Inflammatory macrophage (primary cell): ENCODE data around the gene TDRD7.
A peak's percentile ranks its signal among the peaks of the same experiment; 100 is the strongest.

ENCODE experiments used
- DNase-seq, 2 donors: peaks; one replicate each; pipeline ENCODE4 v3.0.0-alpha.2; 2020 to 2022

The TDRD7 gene

GRCh38 chr9:97508852-97509251, 97.0 kb downstream of the TDRD7 start:
- no peak for DNase-seq

- no peak for DNase-seq
Observed at GRCh38 chr9:97510797-97511654, 99.1 kb downstream of the TDRD7 start.

GRCh38 chr9:97511655-97512427, 99.9 kb downstream of the TDRD7 start:
- no peak for DNase-seq

DNA sequence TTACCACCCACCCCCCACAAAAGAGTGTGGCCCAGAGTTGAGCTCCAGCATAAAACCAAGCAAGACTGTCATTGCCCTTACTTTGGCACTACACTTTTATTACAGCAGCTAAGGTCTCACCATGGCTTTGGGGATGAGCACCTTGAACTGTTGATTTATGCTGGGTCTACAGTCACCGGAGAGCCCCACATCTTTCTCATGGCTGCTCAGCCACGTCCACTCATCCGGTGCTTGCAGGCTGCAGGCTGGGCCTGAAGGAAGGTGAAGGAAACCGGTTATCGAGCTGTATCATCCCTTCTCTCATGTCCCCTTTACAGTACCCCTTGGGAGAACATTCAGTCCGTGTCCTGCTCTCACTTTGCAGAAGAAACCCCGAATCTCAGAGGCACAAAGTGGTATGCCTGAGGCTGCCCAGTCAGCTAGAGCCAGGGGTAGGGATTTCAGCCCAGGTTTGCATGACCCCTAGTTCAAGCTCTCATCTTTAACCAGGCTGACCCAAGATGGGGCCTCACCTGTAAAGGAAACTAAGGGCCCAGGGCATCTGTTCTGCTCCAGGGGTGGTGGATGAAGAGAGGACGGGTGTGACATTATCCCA, 101.2 kb downstream of the TDRD7 start:
- DNase-seq: no peak

- DNase-seq: no peak
Observed at GRCh38 chr9:97514531-97514930, 102.6 kb downstream of the TDRD7 start.

DNA sequence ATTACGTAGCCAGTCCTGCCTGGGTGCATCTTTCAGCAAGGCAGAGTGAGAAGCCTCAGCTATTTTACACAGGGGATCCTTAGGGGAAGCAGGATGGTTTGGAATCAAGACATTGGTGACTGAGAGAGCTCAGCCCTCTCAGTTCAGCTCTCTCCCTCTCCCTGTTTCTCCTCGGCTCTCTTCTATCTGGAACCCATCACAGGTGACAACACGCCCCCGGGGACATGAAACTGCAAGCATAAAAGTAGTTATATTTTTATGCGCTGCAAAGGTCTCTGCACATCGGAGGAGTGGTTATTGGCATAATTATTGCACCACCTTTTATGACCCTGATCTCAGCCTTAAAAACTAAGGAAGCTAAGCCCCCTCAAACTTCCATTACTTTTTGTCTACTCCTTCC, 103.8 kb downstream of the TDRD7 start:
- DNase-seq: no peak

DNA sequence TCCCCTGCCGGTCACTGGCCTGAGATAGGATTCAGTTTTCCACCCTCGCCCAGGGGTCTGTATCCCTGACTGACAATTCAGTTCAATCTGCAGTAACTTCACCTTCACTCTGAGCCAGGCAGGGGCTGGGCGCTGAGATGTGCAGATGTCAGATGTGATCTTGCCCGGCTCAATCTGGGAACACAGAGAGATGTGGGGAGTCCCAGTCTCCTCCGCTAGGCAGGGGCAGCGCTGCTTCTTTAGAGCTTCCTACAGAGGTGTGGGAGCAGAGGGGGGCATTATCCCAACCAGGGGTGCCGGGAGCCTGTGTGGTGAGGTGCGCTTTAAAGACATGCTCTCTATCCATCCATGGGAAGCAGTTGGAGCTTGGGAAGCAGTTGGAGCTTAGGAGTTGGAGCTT, 104.2 kb downstream of the TDRD7 start:
- DNase-seq: no peak

DNA sequence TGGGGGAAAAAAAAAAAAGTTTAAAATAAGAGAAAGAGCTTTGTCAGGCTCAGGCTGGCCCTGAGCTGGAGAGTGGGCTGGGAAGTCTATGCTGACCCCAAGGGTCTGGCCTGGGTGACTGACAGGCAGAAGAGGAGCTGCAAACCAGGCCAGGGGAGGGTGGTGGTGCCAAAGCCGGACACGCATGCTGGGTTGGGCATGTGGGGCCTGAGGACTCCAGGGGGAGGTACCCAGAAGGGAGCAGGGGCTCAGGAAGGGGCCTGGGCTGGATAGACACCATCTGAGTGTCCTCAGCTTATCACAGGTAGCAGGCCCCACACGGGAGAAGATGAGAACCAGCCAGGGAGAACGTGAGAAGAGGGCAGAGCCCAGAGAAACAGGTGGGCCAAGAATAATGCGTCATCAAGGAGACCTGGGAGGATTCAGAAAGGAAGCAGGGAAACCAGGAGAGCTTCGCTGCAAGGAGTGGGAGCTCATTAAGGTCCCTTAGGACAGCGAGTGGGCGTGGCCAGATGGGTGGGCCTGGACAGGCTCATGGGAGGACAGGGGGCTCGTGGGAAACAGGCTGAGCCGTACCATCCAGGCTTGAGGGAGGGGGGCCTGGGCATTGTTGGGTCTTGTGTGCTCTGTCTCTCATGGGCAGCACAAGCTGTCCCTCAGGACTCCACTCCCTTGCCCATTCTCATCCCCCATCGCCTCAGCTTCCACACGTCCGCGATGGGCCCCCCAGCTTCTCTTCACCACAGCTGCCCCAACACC, 105.6 kb downstream of the TDRD7 start:
- DNase-seq: no peak

GRCh38 chr9:97518166-97518908, 106.4 kb downstream of the TDRD7 start:
- DNase-seq: no peak

DNA sequence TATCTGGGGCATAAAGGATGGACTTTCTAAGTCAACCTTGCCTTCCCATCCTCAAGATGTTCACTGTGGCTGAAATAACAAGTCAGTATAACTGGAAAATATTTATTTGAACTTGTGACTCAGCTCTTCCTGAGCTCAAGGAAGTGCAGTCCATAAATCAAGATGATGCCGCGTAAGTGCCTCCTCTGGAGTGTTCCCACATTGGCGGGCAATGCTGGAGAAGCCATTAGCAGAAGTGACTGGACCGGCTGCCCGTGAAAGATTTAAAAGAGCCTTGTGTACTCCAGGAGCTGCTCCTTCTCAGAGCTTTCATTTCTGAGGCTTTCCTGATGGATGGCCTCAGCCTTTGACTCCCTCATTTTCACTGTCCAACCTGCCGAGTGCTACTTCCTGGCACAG, 107.0 kb downstream of the TDRD7 start:
- DNase-seq: peak in 1 of 2 donors; percentile 17

DNA sequence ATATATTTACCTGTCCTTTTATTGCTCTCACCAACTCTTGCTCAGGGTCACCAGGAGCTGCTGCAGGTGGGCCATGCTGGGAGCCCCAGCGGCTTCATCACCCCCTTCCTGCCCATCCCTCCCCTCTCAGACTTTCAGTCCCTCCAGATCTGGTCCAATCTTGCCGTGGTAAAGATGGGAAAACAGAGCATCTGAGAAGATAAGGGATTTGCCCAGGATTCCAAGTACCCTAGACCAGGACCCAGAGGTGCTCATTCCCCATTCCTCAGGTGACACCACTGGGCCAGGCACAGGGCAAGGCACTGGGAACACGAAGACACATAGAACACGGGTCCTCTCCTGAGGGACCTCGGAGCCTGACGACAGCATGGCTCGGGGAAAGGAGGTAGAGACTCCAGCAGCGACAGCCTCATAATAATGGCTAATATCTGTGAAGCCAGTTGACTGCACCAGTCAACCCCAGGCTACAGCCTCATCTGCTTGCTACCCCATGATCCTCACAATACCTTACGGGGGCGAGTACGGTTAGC, 107.6 kb downstream of the TDRD7 start:
- no peak for DNase-seq

GRCh38 chr9:97521576-97522333, 109.9 kb downstream of the TDRD7 start:
- DNase-seq: no peak

- no peak for DNase-seq
Observed at GRCh38 chr9:97524424-97524823, 112.5 kb downstream of the TDRD7 start.

DNA sequence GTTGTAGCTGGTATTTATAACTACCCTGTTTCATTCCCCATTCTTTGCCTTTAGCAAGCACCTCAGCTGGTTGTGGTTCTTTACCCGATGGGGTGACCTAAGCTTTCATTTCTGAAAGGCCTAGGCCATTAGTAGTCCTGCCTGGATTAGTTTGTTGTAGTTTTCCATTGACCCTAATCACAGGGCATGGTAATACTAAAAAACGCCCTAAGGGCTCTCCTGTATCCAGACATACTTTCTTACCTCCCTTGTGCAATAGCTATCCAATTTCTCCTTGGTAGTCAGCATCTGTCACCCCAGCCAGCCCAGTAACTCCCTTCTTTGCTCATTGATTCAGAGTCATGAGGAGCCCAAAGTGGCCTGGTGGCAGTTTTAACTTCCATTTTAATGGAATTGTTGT, 113.6 kb downstream of the TDRD7 start:
- no peak for DNase-seq

- DNase-seq: no peak
Observed at GRCh38 chr9:97526895-97527575, 115.1 kb downstream of the TDRD7 start.

DNA sequence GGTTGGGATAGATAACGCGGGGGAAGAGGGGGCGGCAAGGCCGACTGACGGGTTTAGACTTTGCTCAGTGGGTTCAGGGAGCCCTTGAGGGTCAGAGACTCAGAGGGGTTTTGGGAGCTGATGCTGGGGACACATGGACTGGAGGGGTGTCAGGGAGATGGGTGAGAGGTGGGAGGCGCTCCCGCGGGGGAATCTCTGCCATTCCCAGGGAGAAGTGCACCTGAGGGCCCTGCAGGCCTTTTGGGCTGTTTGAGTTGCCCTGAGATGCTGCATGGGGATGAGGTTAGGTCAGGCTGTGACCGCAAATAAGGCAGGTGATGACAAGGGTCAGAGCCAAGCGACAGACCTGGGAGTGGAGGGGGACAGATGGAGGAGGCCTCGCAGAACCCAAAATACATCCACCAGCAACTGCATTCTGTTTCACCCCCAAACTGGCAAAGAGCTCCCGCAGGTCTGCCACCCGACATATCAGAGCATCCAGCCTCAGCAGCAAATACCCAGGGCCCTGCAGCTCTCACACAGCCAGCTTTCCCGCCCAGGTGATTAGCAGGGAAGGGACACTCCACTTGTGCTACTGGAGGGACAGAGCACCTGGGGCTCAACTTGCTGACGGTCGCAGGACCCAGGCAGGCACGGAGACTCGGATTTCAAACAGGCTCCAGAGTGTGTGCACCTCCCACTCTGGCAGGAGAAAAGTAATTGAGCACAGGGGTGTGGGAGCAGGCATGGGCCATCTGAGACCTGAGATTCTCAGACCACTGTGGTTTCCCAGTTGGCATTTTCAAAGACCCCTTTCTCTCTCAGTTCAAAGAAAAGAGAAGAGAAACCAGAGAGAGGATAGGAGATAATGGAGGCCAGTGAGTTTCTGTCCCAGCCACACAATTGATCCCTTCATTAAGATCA, 116.0 kb downstream of the TDRD7 start:
- DNase-seq: no peak

- DNase-seq: no peak
Observed at GRCh38 chr9:97528529-97529230, 116.8 kb downstream of the TDRD7 start.

GRCh38 chr9:97529363-97530076, 117.6 kb downstream of the TDRD7 start:
- DNase-seq: no peak
